Left colon (tissue), 2 donors: ENCODE measurements around the gene DRC7. TPM values are rescaled to one million over a fixed set of nuclear protein-coding genes. Genes with fewer than 3 reads are reported as not detected.
"Not testable (repeated sequence)": the region's sequence is repeated elsewhere in the genome, so short reads cannot be mapped to it uniquely, and the experiment has no call there.

ENCODE experiments used
- ATAC-seq: fragments of 200-7000 bp; cut with Tn5 transposase; one replicate; pipeline ENCODE4 v1.9.1; 2020; ENCODE audit warnings: mild to moderate bottlenecking, moderate library complexity
- DNase-seq, 2 donors: peaks; one replicate each; pipeline ENCODE4 v3.0.0-alpha.2; 2020
- intact Hi-C, 2 donors: fragments of 100-400 bp; cut with DNase I in 1 of 2; cut with micrococcal nuclease in 1 of 2; formaldehyde crosslinking; loops; one replicate each; pipeline versions ENCODE4 v1.11.2 to v1.14.0; 2022; cut with DNase I, micrococcal nuclease
- total RNA-seq, 2 donors: library from RNA; stranded (reverse); fragmentation: NEBNext Ultra II Directional; extraction: Animal tissue kit (Norgen Biotek cat#: 25700); gene quantifications; one replicate each; pipeline ENCODE4 v1.2.1, GENCODE V29; 2021
- donor health status: DM: no; HTN: no; CAD: no.
- donor health status: DM: yes; HTN: yes; CAD: no.

The DRC7 gene
- total RNA-seq, 2 donors from 2014 or later, result not detected

- ATAC-seq (no peak), DNase-seq (no peak)
- intact Hi-C loops, result no loop called here
These were observed 68.8 kb downstream of the DRC7 start for GRCh38 chr16:57763285-57764005.

DNA sequence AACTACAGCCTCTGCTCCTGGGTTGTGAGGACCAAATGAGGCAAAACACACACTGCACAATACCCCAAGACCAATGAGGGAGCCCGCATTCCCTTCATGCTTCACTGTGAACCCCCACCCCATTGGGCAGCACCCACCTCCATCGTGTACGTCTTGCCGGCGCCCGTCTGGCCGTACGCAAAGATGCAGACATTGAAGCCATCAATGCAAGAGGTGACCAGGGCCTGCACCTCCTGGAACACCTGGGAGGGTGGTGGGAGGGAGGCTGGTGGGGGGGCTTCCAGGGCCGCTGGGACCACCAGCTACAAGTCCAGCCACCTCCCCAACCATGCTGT lies 69.4 kb downstream of the DRC7 start:
- intact Hi-C loops, result no loop called here
- ATAC-seq (no peak), DNase-seq (no peak)

DNA sequence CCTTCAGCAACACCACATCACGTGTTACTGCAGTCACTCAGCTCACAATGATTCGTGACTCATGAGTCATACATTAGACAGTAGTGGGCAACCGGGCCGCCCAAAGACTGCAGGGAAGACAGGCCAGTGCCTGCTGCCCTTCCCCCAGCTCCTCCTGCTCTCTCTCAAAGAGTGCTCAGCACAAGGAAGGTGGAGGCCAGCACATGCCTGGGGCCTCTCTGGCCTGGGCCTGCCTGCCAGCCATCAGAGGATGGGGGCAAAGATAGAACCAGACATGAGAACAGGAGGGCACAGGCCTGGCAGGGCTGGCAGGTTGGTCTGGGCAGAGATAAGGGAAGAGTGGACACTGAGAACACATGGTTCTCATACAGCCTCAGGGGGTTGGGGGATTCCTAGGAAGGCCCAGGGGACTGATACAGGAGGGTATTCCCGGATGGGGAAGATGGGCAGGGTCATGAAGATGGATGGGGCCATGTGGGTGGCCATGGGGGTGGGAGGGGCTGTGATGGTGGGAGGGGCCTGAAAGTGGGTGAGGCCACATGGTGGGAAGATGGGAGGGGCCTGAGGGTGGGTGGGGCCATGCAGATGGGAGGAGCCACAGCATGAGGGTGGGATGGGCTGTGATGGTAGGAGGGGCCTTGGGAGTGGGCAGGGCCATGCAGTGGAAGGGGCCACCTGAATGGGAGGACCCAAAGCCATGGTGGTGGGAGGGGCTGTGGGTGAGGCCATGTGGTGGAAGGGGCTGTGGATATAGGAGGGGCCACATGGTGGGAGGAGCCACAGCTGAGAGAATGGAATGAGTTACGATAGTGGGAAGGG lies 69.9 kb downstream of the DRC7 start:
- ATAC-seq (no peak), DNase-seq (no peak)
- intact Hi-C loops, result no loop called here

DNA sequence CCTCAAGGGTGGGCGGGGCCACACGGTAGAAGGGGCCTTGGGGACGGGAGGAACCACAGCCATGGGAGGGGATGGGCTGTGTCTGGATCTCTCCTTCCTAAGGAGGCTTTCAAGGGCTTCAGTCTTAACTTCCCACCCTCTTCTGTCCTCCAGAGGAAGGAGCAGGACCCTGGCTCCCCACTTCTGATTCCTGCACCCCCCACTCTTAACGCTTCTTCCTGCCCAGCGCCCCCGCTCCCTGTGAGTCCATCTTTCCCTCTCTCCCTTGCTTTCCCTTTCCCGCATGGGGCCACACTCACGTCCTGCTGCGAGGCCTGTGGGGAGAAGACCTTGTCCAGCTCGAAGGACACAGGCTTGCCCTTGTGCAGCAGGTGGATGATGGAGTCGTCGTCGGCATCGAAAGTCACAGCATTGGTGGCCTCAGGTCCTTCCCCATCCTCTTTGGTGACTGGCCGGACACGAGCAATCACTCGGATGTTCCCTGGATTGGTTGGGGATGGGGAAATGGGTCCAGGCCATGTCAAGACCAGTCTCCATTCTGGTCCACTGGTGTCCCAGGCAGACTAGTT lies 70.6 kb downstream of the DRC7 start:
- DNase-seq (no peak), ATAC-seq (no peak)
- intact Hi-C loops, result no loop called here

DNA sequence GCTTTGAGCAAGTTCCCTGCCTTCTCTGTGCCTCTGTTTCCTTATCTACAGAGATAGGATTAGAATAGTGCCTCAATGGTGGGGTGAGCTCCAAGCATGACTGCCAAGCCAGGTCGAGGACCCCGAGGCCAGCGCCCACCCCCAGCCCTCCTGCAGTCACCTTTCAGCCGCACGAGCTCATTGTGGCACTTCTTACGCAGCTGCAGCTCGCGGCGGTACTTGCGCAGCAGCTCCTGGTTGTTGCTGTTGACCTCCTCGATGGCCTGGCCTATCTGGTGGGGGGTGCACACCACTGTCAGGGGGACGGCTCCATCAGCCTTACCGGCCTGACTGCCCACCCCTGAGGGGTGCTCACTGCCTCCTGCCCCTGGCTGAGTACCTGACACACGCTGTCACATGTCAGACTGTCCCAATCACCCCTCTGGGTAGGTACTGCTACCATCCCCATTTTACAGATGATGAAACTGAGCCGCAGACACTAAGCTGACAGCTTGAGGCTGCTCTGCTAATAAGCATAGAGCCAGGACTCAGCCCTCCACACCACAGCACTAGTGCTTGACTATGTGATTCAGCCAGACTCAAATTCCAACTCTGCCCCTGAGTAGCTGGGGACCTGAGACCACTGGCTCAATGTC lies 72.2 kb downstream of the DRC7 start:
- intact Hi-C loops, result no loop called here
- ATAC-seq (no peak), DNase-seq (no peak)

DNA sequence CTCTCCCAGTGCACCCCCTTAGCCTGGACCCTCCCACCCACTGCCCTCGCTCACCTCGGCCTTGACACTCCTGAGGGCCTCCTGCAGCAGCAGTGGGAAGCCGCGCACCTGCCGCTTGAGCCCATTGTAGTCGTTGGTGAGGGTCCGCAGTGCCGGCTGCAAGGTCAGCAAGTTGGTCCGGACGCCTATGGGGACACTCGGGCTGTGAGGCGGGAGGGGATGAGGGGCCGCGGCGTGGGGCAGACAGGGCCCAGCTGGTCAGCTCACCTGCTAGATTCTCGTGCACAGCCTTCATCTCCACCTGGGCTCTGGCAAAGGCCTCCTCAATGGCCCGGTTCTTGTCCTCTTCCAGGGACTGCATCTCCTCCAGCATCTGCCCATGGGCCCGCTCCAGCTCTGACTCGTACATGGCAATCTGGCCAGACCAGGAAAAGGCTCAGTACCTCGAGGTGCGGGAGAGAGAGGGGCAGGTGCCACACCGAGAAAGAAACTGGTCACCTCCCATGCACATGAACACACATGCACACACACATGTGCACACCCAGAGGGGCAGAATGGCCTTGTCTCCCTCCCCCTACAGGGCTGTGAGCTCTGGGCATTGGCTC lies 75.0 kb downstream of the DRC7 start:
- ATAC-seq (no peak), DNase-seq (no peak)
- intact Hi-C loops, result no loop called here

- intact Hi-C loops, result no loop called here
- no peak for DNase-seq
- no peak for ATAC-seq
These were observed 75.8 kb downstream of the DRC7 start for GRCh38 chr16:57770361-57770760.

GRCh38 chr16:57771141-57771785 lies 76.7 kb downstream of the DRC7 start:
- intact Hi-C loops, result no loop called here
- DNase-seq (no peak), ATAC-seq (no peak)

- ATAC-seq (no peak), DNase-seq (no peak)
- intact Hi-C loops, result no loop called here
These were observed 78.4 kb downstream of the DRC7 start for GRCh38 chr16:57773019-57773418.

- intact Hi-C loops, result no loop called here
- ATAC-seq, result no peak
- no peak for DNase-seq
These were observed 79.2 kb downstream of the DRC7 start for GRCh38 chr16:57773655-57774295.

DNA sequence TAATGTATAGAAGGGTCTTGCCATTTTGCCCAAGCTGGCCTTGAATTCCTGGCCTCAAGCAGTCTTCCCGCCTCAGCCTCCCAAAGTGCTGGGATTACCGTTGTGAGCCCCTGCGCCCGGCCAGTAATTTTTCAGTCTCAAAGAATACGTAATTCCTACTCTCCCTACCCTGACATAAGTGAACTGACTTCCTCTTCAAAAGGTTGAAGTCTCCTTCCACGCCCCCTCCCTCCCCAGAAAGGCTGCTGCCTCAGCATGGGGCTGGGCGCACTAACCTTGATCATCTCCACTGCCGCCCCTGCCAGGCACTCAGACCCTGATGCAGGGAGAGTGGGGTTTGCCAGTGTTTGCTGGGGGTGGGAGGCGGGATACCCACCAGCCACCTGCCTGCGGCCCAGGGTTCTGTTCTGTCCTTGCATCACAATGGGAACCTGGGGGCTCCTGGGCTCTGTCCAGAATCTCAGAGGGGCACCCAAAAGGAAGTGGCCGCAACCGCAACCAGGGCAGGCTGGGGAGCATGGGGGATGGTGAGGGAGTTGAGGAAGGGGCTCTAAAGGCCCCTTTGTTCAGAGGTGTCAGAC lies 80.2 kb downstream of the DRC7 start:
- DNase-seq (no peak), ATAC-seq (no peak)
- intact Hi-C loops, result no loop called here

DNA sequence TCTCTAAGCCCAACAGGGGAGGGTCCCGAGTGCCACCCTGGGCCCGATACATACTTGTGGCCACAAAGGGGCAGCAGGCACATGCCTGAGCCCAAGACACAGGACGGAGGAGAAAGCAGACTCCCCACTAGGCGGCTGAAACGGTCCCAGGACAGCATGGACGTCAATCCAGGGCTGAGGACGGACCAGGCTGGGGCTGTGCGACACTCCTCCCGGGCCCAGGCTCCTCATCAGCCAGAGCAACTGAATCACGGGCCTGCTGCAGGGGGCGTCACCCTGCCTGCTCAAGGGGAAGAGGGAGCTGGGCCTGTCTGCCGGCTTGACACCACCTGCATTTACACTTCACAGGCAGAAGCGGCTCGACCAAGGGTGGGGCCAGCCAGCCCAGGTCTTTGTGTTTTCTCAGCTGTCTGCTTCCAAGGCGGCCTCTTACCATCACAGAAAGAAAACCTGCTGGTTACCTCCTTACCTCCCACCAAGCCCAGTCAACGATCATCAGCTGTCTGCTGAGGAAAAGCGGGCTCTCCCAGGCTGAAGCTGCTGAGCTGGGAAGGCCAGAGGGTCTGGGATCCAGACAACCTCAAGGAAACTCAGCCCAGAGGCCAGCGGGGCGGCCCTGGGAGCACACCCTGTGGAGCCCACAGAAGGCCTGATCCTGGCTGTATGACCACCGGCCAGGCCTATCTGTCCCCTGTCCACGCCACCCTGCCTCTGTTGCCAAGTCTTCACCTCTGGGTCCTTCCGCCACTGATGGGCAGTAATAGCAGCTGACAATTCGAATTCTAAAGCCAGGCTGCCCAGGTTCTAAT lies 81.3 kb downstream of the DRC7 start:
- DNase-seq (peak; percentile 53 to 64), ATAC-seq (peak; percentile 97)
- intact Hi-C loops, result no loop called here

DNA sequence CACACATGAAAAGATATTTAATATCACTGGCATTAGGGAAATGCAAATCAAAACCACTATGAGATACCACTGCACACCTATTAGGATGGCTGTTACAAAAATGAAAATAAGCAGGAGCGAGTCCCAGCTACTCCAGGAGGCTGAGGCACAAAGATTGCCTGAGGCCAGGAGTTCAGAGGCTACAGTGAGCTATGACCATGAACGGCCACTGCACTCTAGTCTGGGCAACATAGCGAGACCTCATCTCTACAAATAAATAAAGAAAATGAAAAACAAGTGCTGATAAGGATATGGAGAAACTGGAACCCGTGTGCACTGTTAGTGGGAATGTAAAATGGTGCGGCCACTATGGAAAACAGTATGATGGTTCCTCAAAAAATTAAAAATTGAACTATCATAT lies 84.1 kb downstream of the DRC7 start:
- intact Hi-C loops, result no loop called here
- no peak for ATAC-seq
- DNase-seq, result no peak

- intact Hi-C loops, DNase-seq, ATAC-seq: not testable (repeated sequence)
These were observed 85.2 kb downstream of the DRC7 start for GRCh38 chr16:57779836-57780235.

GRCh38 chr16:57781349-57781740 lies 86.7 kb downstream of the DRC7 start:
- intact Hi-C loops, result no loop called here
- no peak for DNase-seq
- ATAC-seq, result no peak
